ENCODE measurements around the gene TCF4. TPM values are rescaled to one million over a fixed set of nuclear protein-coding genes. Genes with fewer than 3 reads are reported as not detected.

The TCF4 gene
- total RNA-seq, 1 experiment from 2014 or later, result 0.42 TPM

DNA sequence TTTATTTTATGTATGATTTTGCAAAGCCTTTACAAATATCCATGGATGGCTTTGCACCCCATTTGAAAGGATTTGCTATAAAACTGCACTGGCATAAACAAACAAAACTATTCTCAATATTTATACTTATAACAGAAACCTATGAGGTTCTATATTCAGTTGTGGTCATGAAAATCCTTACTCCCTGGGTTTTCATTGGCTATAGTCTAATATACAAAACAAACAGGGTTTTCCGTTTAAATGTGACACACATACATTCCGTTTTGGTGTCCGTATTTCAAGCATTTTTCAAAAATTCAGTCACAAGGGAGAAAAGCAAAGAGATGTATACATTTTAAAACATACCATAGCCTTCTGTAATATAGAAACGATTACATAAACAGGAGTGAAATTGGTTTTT lies 100.0 kb downstream of the TCF4 start:
- Histone ChIP-seq H3K27ac (ENCODE audit: low read depth, low read length) (no peak overlapping the region), H4K20me1 (ENCODE audit: insufficient read depth) (no peaks in the 10 kb centered on the region), H3K4me3 (replicated peaks in 1 of 2; ENCODE audit: low read depth in 1 of 2, low read length in 2 of 2) (no peak overlapping the region), H3K79me2 (ENCODE audit: insufficient read depth, low read length) (no peaks in the 10 kb centered on the region), H3K9ac (ENCODE audit: low read length) (no peak overlapping the region), H3K4me1 (ENCODE audit: control insufficient read depth in 1 of 2, insufficient read depth in 2 of 2, low read length in 2 of 2) (no peaks in the 10 kb centered on the region), H2AFZ (ENCODE audit: low read depth, low read length, poor library complexity, severe bottlenecking) (no peak overlapping the region), H3K36me3 (ENCODE audit: control insufficient read depth in 1 of 2, insufficient read depth in 2 of 2, low read length in 2 of 2) (no peaks in the 10 kb centered on the region), H3K27me3 (ENCODE audit: insufficient read depth, low read length) (no peaks in the 10 kb centered on the region), H3K4me2 (ENCODE audit: low read length) (no peak overlapping the region), H3K9me3 (ENCODE audit: control insufficient read depth in 1 of 2, insufficient read depth in 1 of 2, low read depth in 1 of 2, low read length in 2 of 2) (peaks cover 6 to 9% of the 10 kb centered on the region in 2 experiments; a peak in 3 of 4 replicates), H3K9me2 (ENCODE audit: insufficient read depth) (no peaks in the 10 kb centered on the region)
- ATAC-seq, result no peak
- no TSS peak for BruUV-seq (replicated peaks)
- ChIA-PET RAD21 (ENCODE audit: low non-redundant PET in 1 of 2, low total read pairs in 2 of 2, uncharacterized antibody in 2 of 2, unreplicated experiment in 2 of 2) (no interaction called here), POLR2A (no interaction called here), CTCF (no interaction called here)
- intact Hi-C loops (cut with micrococcal nuclease), result no loop called here
- no peak for TF ChIP-seq JUND (IDR thresholded peaks at IDR 0.05)
- no peak for TF ChIP-seq FOSL1 (IDR thresholded peaks at IDR 0.05; ENCODE audit: low read depth)
- DNase-seq (ENCODE audit: low read depth, low spot score), result no peak

DNA sequence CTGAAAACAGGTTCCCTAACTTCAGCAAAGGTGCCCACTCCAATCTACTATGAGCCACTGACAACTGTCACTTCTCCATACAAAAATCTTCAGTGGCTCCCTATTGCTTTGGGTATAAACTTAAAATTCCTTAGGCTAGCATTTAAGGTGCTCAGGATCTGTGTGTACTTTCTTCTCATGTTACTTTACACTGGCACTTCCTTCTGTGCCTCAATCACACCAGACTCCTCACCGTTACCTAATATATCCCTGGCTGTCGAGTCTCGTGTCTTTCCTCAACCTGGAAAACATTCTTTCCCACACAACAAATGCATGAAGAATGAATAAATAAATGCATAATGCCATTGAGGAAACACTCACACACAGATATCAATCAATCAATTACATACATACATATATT lies 101.1 kb downstream of the TCF4 start:
- no peak for TF ChIP-seq EGR1 (IDR thresholded peaks at IDR 0.05; ENCODE audit: low read depth)
- TF ChIP-seq, protein P1, sequence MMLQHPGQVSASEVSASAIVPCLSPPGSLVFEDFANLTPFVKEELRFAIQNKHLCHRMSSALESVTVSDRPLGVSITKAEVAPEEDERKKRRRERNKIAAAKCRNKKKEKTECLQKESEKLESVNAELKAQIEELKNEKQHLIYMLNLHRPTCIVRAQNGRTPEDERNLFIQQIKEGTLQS (IDR thresholded peaks at IDR 0.05), result no peak
- H3K9me3 ChIP-seq (ENCODE audit: control insufficient read depth in 1 of 2, insufficient read depth in 1 of 2, low read depth in 1 of 2, low read length in 2 of 2), result peaks cover 9 to 13% of the 10 kb centered on the region in 2 experiments; a peak in 3 of 4 replicates
- DNase-seq (ENCODE audit: low read depth, low spot score) (no peak), ATAC-seq (no peak)
- ChIA-PET RAD21 (ENCODE audit: low non-redundant PET in 1 of 2, low total read pairs in 2 of 2, uncharacterized antibody in 2 of 2, unreplicated experiment in 2 of 2) (no interaction called here), CTCF (no interaction called here), POLR2A (no interaction called here)
- H3K27ac ChIP-seq (ENCODE audit: low read depth, low read length), result no peak overlapping the region
- no peak overlapping the region for H3K4me2 ChIP-seq (ENCODE audit: low read length)
- H3K79me2 ChIP-seq (ENCODE audit: insufficient read depth, low read length), result no peaks in the 10 kb centered on the region
- H3K9me2 ChIP-seq (ENCODE audit: insufficient read depth), result no peaks in the 10 kb centered on the region
- no peaks in the 10 kb centered on the region for H4K20me1 ChIP-seq (ENCODE audit: insufficient read depth)
- H3K4me3 ChIP-seq (replicated peaks in 1 of 2; ENCODE audit: low read depth in 1 of 2, low read length in 2 of 2), result no peak overlapping the region
- H2AFZ ChIP-seq (ENCODE audit: low read depth, low read length, poor library complexity, severe bottlenecking), result no peak overlapping the region
- BruUV-seq (replicated peaks), result no TSS peak
- no peaks in the 10 kb centered on the region for H3K27me3 ChIP-seq (ENCODE audit: insufficient read depth, low read length)
- no peaks in the 10 kb centered on the region for H3K36me3 ChIP-seq (ENCODE audit: control insufficient read depth in 1 of 2, insufficient read depth in 2 of 2, low read length in 2 of 2)
- H3K4me1 ChIP-seq (ENCODE audit: control insufficient read depth in 1 of 2, insufficient read depth in 2 of 2, low read length in 2 of 2), result no peaks in the 10 kb centered on the region
- intact Hi-C loops (cut with micrococcal nuclease), result no loop called here
- H3K9ac ChIP-seq (ENCODE audit: low read length), result no peak overlapping the region

DNA sequence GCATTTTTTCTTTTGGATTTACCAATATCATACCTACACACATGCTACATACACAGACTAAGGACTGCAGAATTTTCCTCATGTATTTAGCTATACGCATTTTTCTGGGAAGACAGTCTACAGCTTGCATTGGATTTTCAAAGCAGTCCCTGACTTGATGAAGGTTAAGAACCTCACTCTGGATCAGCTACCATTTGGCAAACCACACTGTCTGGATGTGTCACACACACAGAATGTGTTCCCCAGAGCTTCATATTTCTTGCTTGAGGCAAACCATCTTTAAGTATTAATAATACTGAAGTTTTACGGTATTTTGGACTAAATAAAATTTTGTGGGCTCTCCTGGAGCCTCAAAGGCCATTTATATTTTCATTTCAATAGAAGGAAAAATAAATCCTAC lies 102.3 kb downstream of the TCF4 start:
- Histone ChIP-seq H3K9me3 (ENCODE audit: control insufficient read depth in 1 of 2, insufficient read depth in 1 of 2, low read depth in 1 of 2, low read length in 2 of 2) (peaks cover 6 to 13% of the 10 kb centered on the region in 2 experiments; a peak in 3 of 4 replicates), H3K27ac (ENCODE audit: low read depth, low read length) (no peak overlapping the region), H3K79me2 (ENCODE audit: insufficient read depth, low read length) (no peaks in the 10 kb centered on the region), H3K9ac (ENCODE audit: low read length) (no peak overlapping the region), H3K9me2 (ENCODE audit: insufficient read depth) (no peaks in the 10 kb centered on the region), H3K27me3 (ENCODE audit: insufficient read depth, low read length) (no peaks in the 10 kb centered on the region), H4K20me1 (ENCODE audit: insufficient read depth) (no peaks in the 10 kb centered on the region), H3K4me2 (ENCODE audit: low read length) (no peak overlapping the region), H3K36me3 (ENCODE audit: control insufficient read depth in 1 of 2, insufficient read depth in 2 of 2, low read length in 2 of 2) (no peaks in the 10 kb centered on the region), H3K4me3 (replicated peaks in 1 of 2; ENCODE audit: low read depth in 1 of 2, low read length in 2 of 2) (no peak overlapping the region), H2AFZ (ENCODE audit: low read depth, low read length, poor library complexity, severe bottlenecking) (no peak overlapping the region), H3K4me1 (ENCODE audit: control insufficient read depth in 1 of 2, insufficient read depth in 2 of 2, low read length in 2 of 2) (no peaks in the 10 kb centered on the region)
- no peak for DNase-seq (ENCODE audit: low read depth, low spot score)
- BruUV-seq (replicated peaks), result no TSS peak
- CTCF ChIA-PET, result no interaction called here
- RAD21 ChIA-PET (ENCODE audit: low non-redundant PET in 1 of 2, low total read pairs in 2 of 2, uncharacterized antibody in 2 of 2, unreplicated experiment in 2 of 2), result no interaction called here
- ATAC-seq, result no peak
- intact Hi-C loops (cut with micrococcal nuclease), result no loop called here
- POLR2A ChIA-PET, result no interaction called here
- TF ChIP-seq ZNF274 (IDR thresholded peaks at IDR 0.05; ENCODE audit: low read depth, low read length) (no peak), SRF (IDR thresholded peaks at IDR 0.05; ENCODE audit: low read depth) (no peak), ELF1 (IDR thresholded peaks at IDR 0.05; ENCODE audit: borderline replicate concordance, low read depth) (no peak), SP1 (IDR thresholded peaks at IDR 0.05; ENCODE audit: low read depth) (no peak), EGR1 (IDR thresholded peaks at IDR 0.05; ENCODE audit: low read depth) (no peak), EZH2phosphoT487 (IDR thresholded peaks at IDR 0.05; ENCODE audit: borderline replicate concordance) (no peak)
- TF ChIP-seq, protein P2, sequence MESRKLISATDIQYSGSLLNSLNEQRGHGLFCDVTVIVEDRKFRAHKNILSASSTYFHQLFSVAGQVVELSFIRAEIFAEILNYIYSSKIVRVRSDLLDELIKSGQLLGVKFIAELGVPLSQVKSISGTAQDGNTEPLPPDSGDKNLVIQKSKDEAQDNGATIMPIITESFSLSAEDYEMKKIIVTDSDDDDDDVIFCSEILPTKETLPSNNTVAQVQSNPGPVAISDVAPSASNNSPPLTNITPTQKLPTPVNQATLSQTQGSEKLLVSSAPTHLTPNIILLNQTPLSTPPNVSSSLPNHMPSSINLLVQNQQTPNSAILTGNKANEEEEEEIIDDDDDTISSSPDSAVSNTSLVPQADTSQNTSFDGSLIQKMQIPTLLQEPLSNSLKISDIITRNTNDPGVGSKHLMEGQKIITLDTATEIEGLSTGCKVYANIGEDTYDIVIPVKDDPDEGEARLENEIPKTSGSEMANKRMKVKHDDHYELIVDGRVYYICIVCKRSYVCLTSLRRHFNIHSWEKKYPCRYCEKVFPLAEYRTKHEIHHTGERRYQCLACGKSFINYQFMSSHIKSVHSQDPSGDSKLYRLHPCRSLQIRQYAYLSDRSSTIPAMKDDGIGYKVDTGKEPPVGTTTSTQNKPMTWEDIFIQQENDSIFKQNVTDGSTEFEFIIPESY (IDR thresholded peaks at IDR 0.05; ENCODE audit: extremely low read depth, insufficient replicate concordance, low read length), result no peak
- TF ChIP-seq, protein P3, sequence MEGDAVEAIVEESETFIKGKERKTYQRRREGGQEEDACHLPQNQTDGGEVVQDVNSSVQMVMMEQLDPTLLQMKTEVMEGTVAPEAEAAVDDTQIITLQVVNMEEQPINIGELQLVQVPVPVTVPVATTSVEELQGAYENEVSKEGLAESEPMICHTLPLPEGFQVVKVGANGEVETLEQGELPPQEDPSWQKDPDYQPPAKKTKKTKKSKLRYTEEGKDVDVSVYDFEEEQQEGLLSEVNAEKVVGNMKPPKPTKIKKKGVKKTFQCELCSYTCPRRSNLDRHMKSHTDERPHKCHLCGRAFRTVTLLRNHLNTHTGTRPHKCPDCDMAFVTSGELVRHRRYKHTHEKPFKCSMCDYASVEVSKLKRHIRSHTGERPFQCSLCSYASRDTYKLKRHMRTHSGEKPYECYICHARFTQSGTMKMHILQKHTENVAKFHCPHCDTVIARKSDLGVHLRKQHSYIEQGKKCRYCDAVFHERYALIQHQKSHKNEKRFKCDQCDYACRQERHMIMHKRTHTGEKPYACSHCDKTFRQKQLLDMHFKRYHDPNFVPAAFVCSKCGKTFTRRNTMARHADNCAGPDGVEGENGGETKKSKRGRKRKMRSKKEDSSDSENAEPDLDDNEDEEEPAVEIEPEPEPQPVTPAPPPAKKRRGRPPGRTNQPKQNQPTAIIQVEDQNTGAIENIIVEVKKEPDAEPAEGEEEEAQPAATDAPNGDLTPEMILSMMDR (IDR thresholded peaks at IDR 0.05 in 2 of 3, conservative IDR thresholded peaks at IDR 0.05 in 1 of 3; ENCODE audit: borderline replicate concordance in 1 of 3, insufficient read depth in 1 of 3, low read depth in 2 of 3, low read length in 2 of 3), result no peak
